Measurements from ENCODE around the gene TGFBRAP1.

The TGFBRAP1 gene

GRCh38 chr2:105242286-105242993, 87.1 kb downstream of the TGFBRAP1 start:
- H3K9me3 ChIP-seq (ENCODE audit: control insufficient read depth, low read length) = no peaks in the 10 kb centered on the region
- no peak overlapping the region for H3K9ac ChIP-seq
- H3K27ac ChIP-seq = no peak overlapping the region
- H3K27me3 ChIP-seq (ENCODE audit: control insufficient read depth, insufficient read depth, low read length) = no peaks in the 10 kb centered on the region
- no peaks in the 10 kb centered on the region for H3K79me2 ChIP-seq
- no peak overlapping the region for H2AFZ ChIP-seq
- H3K4me1 ChIP-seq = no peaks in the 10 kb centered on the region
- H3K4me2 ChIP-seq (ENCODE audit: low read length) = no peak overlapping the region
- H3K36me3 ChIP-seq (ENCODE audit: control insufficient read depth, insufficient read depth, low read length) = no peaks in the 10 kb centered on the region
- H3K4me3 ChIP-seq (ENCODE audit: low read depth, low read length) = no peak overlapping the region
- TF ChIP-seq, protein P1, sequence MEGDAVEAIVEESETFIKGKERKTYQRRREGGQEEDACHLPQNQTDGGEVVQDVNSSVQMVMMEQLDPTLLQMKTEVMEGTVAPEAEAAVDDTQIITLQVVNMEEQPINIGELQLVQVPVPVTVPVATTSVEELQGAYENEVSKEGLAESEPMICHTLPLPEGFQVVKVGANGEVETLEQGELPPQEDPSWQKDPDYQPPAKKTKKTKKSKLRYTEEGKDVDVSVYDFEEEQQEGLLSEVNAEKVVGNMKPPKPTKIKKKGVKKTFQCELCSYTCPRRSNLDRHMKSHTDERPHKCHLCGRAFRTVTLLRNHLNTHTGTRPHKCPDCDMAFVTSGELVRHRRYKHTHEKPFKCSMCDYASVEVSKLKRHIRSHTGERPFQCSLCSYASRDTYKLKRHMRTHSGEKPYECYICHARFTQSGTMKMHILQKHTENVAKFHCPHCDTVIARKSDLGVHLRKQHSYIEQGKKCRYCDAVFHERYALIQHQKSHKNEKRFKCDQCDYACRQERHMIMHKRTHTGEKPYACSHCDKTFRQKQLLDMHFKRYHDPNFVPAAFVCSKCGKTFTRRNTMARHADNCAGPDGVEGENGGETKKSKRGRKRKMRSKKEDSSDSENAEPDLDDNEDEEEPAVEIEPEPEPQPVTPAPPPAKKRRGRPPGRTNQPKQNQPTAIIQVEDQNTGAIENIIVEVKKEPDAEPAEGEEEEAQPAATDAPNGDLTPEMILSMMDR (IDR thresholded peaks at IDR 0.05) = no peak

DNA sequence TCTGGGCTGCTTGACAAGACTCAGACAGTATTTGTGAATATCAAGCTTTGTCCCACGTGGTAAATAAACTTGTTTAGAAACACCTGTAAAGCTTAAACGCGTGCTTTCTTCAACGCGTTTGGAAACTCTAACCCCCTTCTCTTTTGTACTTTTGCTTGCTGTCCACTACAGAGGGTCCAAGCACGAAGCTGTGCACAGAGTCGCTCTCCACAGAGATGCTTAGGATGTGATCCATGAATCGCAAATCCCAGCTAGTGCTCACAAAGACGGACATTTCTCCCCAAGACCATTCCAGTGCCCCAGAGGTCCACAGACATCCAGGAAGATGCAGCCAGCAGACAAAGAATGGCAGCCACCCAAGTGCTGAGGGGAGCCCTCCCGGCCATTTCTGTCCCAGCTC, 88.1 kb downstream of the TGFBRAP1 start, which contains the start of gene GPR45:
TSS of gene GPR45 (plus strand) at position 301 of the 400 bp plus-strand sequence. CDS start 116 bp downstream, outside the sequence.
- Histone ChIP-seq H3K27ac (no peak within 1 kb of the TSS), H3K4me3 (ENCODE audit: low read depth, low read length) (no peak within 1 kb of the TSS), H3K9me3 (ENCODE audit: control insufficient read depth, low read length) (no peaks in the 10 kb centered on the region), H3K27me3 (ENCODE audit: control insufficient read depth, insufficient read depth, low read length) (no peaks in the 10 kb centered on the region), H3K9ac (no peak within 1 kb of the TSS), H3K36me3 (ENCODE audit: control insufficient read depth, insufficient read depth, low read length) (no peaks in the 10 kb centered on the region), H3K4me2 (ENCODE audit: low read length) (no peak within 1 kb of the TSS), H3K4me1 (no peaks in the 10 kb centered on the region), H2AFZ (no peak within 1 kb of the TSS), H3K79me2 (no peaks in the 10 kb centered on the region)
- TF ChIP-seq, protein P1 (IDR thresholded peaks at IDR 0.05) = no peak

- no peak overlapping the region for H2AFZ ChIP-seq
- no peaks in the 10 kb centered on the region for H3K36me3 ChIP-seq (ENCODE audit: control insufficient read depth, insufficient read depth, low read length)
- H3K79me2 ChIP-seq = no peaks in the 10 kb centered on the region
- H3K9me3 ChIP-seq (ENCODE audit: control insufficient read depth, low read length) = no peaks in the 10 kb centered on the region
- no peak overlapping the region for H3K4me3 ChIP-seq (ENCODE audit: low read depth, low read length)
- TF ChIP-seq, protein P1 (IDR thresholded peaks at IDR 0.05) = no peak
- peaks cover 11% of the 10 kb centered on the region for H3K4me1 ChIP-seq
- H3K27ac ChIP-seq = no peak overlapping the region
- no peaks in the 10 kb centered on the region for H3K27me3 ChIP-seq (ENCODE audit: control insufficient read depth, insufficient read depth, low read length)
- no peak overlapping the region for H3K9ac ChIP-seq
- no peak overlapping the region for H3K4me2 ChIP-seq (ENCODE audit: low read length)
Measured at GRCh38 chr2:105239924-105240323, 89.6 kb downstream of the TGFBRAP1 start.

DNA sequence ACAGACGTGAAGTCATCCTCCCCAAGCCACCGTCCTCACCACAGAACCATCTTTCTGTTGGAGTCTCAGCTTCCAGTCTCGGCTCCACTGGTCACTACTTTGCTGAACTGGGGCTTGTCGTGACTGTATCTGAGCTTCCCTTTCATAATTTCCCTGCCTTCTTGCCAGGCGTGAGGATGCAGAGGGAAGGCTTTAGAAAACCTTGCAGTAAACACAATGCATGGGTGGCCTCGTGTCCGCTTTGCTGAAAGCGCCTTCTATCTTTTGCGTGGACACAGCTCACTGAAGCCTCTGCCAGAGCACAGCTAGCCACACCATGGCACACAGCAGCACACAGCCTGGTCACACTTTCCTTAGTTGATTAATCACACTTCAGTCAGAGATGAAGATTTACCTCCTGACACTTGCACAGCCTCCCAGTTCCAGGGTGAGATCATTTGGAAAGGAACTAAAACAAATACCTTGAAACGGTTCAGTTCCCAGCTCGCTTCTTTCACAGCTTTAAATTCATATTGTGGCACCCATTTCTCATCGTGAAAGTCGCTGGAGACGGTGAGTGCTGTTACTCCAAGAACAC, 90.8 kb downstream of the TGFBRAP1 start:
- Histone ChIP-seq H3K4me1 (peaks cover 17% of the 10 kb centered on the region), H3K27me3 (ENCODE audit: control insufficient read depth, insufficient read depth, low read length) (no peaks in the 10 kb centered on the region), H3K9me3 (ENCODE audit: control insufficient read depth, low read length) (no peaks in the 10 kb centered on the region), H3K36me3 (ENCODE audit: control insufficient read depth, insufficient read depth, low read length) (no peaks in the 10 kb centered on the region), H3K4me2 (ENCODE audit: low read length) (no peak overlapping the region), H3K9ac (no peak overlapping the region), H3K4me3 (ENCODE audit: low read depth, low read length) (no peak overlapping the region), H2AFZ (no peak overlapping the region), H3K79me2 (no peaks in the 10 kb centered on the region), H3K27ac (no peak overlapping the region)
- TF ChIP-seq, protein P1 (IDR thresholded peaks at IDR 0.05) = no peak

Data from parathyroid adenoma (tissue), 2 donors.